HCT116 (cell line): ENCODE results near the gene MALRD1. TPM values are rescaled to one million over a fixed set of nuclear protein-coding genes. Genes with fewer than 3 reads are reported as not detected.

Experiments
- ATAC-seq: fragments of 200-7000 bp; cut with Tn5 transposase; 2 replicates; pipeline ENCODE4 v1.9.1; 2020; ENCODE audit warnings: mild to moderate bottlenecking, moderate library complexity
- BruUV-seq: library from RNA; stranded (reverse); fragments of 400-500 nt; replicated peaks from 2 replicates; lab custom pipeline; 2021; lab: Mats Ljungman, UMichigan
- CTCF ChIA-PET: fragments of 300-600 bp; sonication (Branson Sonifier 250); formaldehyde crosslinking; loops from one replicate; lab custom pipeline; 2021; ENCODE audit warnings: antibody characterized with exemption; lab: Charles Lee
- POLR2A ChIA-PET: fragments of 300-600, 350-600 bp; sonication (Branson Sonifier 250); formaldehyde crosslinking; loops from one replicate; lab custom pipeline; 2021; ENCODE audit warnings: antibody characterized with exemption; lab: Charles Lee
- RAD21 ChIA-PET, 2 experiments: fragments of 300-600 bp; sonication (Branson Sonifier 250); formaldehyde crosslinking; loops; one replicate each; lab custom pipeline; 2023; ENCODE audit warnings: low total read pairs in 2 of 2; ENCODE audit not compliant: uncharacterized antibody in 2 of 2, unreplicated experiment in 2 of 2, low non-redundant PET in 1 of 2; lab: Charles Lee
- DNase-seq: peaks from one replicate; pipeline ENCODE4 v3.0.0-alpha.2; 2010; ENCODE audit warnings: low read depth, low spot score
- H2AFZ ChIP-seq: fragments of 200-600 bp; shearing (Covaris generic), sonication (generic); 2 replicates; pipeline ENCODE4 v1.6.1; 2017; ENCODE audit warnings: low read depth, mixed run types, mixed read lengths, antibody characterized with exemption, low read length; ENCODE audit not compliant: poor library complexity, severe bottlenecking
- H3K27ac ChIP-seq: 2 replicates; pipeline ENCODE4 v1.5.1; 2012; ENCODE audit warnings: low read depth, low read length
- H3K27me3 ChIP-seq: fragments of 200-600 bp; sonication (generic); 2 replicates; pipeline ENCODE4 v1.6.1; 2016; ENCODE audit warnings: mixed run types, low read length, mixed read lengths; ENCODE audit not compliant: insufficient read depth
- H3K36me3 ChIP-seq, 2 experiments: fragments of 200-500 bp in 1 of 2; fragments of 200-600 bp in 1 of 2; sonication (Bioruptor generic) in 1 of 2; sonication (generic) in 1 of 2; 2 replicates each; pipeline versions ENCODE4 v1.5.1 to v1.6.1; 2014 to 2016; ENCODE audit warnings: low read length in 2 of 2, inconsistent platforms in 1 of 2, mixed read lengths in 1 of 2, mixed run types in 1 of 2; ENCODE audit not compliant: insufficient read depth in 2 of 2, control insufficient read depth in 1 of 2
- H3K4me1 ChIP-seq, 2 experiments: fragments of 200-600 bp in 1 of 2; sonication (generic) in 1 of 2; 2 replicates each; pipeline versions ENCODE4 v1.5.1 to v1.6.1; 2012 to 2017; ENCODE audit warnings: low read length in 2 of 2, inconsistent platforms in 1 of 2, mild to moderate bottlenecking in 1 of 2, mixed read lengths in 1 of 2, mixed run types in 1 of 2, moderate library complexity in 1 of 2; ENCODE audit not compliant: insufficient read depth in 2 of 2, control insufficient read depth in 1 of 2
- H3K4me2 ChIP-seq: fragments of 200-600 bp; sonication (generic); 2 replicates; pipeline ENCODE4 v1.6.1; 2017; ENCODE audit warnings: mixed run types, low read length, mixed read lengths
- H3K4me3 ChIP-seq, 2 experiments: fragments of 200-600 bp in 1 of 2; sonication (generic) in 1 of 2; replicated peaks in 1 of 2; 2 replicates each; pipeline ENCODE4 v1.5.1; 2011 to 2016; ENCODE audit warnings: low read length in 2 of 2, control low read depth in 1 of 2, low read depth in 1 of 2, mild to moderate bottlenecking in 1 of 2, mixed read lengths in 1 of 2, mixed run types in 1 of 2
- H3K79me2 ChIP-seq: fragments of 200-600 bp; sonication (generic); 2 replicates; pipeline ENCODE4 v1.6.1; 2017; ENCODE audit warnings: mild to moderate bottlenecking, mixed run types, low read length, moderate library complexity, mixed read lengths; ENCODE audit not compliant: insufficient read depth
- H3K9ac ChIP-seq: fragments of 200-600 bp; sonication (generic); 2 replicates; pipeline ENCODE4 v1.6.1; 2016; ENCODE audit warnings: low read length, mixed read lengths
- H3K9me2 ChIP-seq: fragments of 200-600 bp; sonication (generic), shearing (Covaris generic); 2 replicates; pipeline ENCODE4 v1.6.1; 2017; ENCODE audit warnings: mixed run types, mild to moderate bottlenecking, moderate library complexity; ENCODE audit not compliant: insufficient read depth
- H3K9me3 ChIP-seq, 2 experiments: fragments of 200-500 bp in 1 of 2; fragments of 200-600 bp in 1 of 2; sonication (Bioruptor generic) in 1 of 2; sonication (generic) in 1 of 2; 2 replicates each; pipeline ENCODE4 v1.6.1; 2014 to 2017; ENCODE audit warnings: low read length in 2 of 2, mixed read lengths in 2 of 2, inconsistent platforms in 1 of 2, low read depth in 1 of 2, mild to moderate bottlenecking in 1 of 2, mixed run types in 1 of 2, moderate library complexity in 1 of 2; ENCODE audit not compliant: control insufficient read depth in 1 of 2, insufficient read depth in 1 of 2
- H4K20me1 ChIP-seq: fragments of 200-600 bp; sonication (generic), shearing (Covaris generic); 2 replicates; pipeline ENCODE4 v1.6.1; 2017; ENCODE audit warnings: mixed run types, mild to moderate bottlenecking, moderate library complexity; ENCODE audit not compliant: insufficient read depth
- CBX3 ChIP-seq: IDR thresholded peaks from 2 replicates; pipeline ENCODE4 v1.6.1; 2012; ENCODE audit warnings: low read depth
- CEBPB ChIP-seq: IDR thresholded peaks from 2 replicates; pipeline ENCODE4 v1.6.1; 2012; ENCODE audit warnings: low read depth
- EGR1 ChIP-seq: IDR thresholded peaks from 2 replicates; pipeline ENCODE4 v1.6.1; 2012; ENCODE audit warnings: low read depth
- ELF1 ChIP-seq: IDR thresholded peaks from 2 replicates; pipeline ENCODE4 v1.6.1; 2012; ENCODE audit warnings: low read depth, borderline replicate concordance
- EZH2phosphoT487 ChIP-seq: fragments of 200-600 bp; IDR thresholded peaks from 2 replicates; pipeline ENCODE4 v1.6.1; 2018; ENCODE audit warnings: antibody characterized with exemption, borderline replicate concordance
- FOSL1 ChIP-seq: IDR thresholded peaks from 2 replicates; pipeline ENCODE4 v1.6.1; 2012; ENCODE audit warnings: low read depth
- JUND ChIP-seq: IDR thresholded peaks from 2 replicates; pipeline ENCODE4 v1.6.1; 2012
- POLR2A ChIP-seq: IDR thresholded peaks from 2 replicates; pipeline ENCODE4 v1.7.0; 2011; ENCODE audit warnings: borderline replicate concordance; ENCODE audit not compliant: insufficient read depth, insufficient read length; ENCODE audit errors: extremely low read depth
- POLR2AphosphoS5 ChIP-seq: IDR thresholded peaks from 2 replicates; pipeline ENCODE4 v1.6.1; 2011; ENCODE audit warnings: mild to moderate bottlenecking, low read depth, low read length, moderate library complexity
- SIN3A ChIP-seq: IDR thresholded peaks from 2 replicates; pipeline ENCODE4 v1.6.1; 2012; ENCODE audit warnings: low read depth
- SP1 ChIP-seq: IDR thresholded peaks from 2 replicates; pipeline ENCODE4 v1.6.1; 2012; ENCODE audit warnings: low read depth
- SRF ChIP-seq: IDR thresholded peaks from 2 replicates; pipeline ENCODE4 v1.6.1; 2012; ENCODE audit warnings: low read depth
- TCF7L2 ChIP-seq: IDR thresholded peaks from 2 replicates; pipeline ENCODE4 v1.7.0; 2011; ENCODE audit warnings: borderline replicate concordance, inconsistent platforms; ENCODE audit not compliant: insufficient read depth, insufficient read length; ENCODE audit errors: extremely low read depth
- ZFX ChIP-seq: fragments of 450-650 bp; IDR thresholded peaks from 2 replicates; pipeline ENCODE4 v1.6.1; 2017
- ZNF274 ChIP-seq: fragments of 200-500 bp; sonication (Bioruptor generic); IDR thresholded peaks from 2 replicates; pipeline ENCODE4 v1.6.1; 2014; ENCODE audit warnings: mild to moderate bottlenecking, low read depth, low read length, inconsistent platforms
- intact Hi-C: fragments of 100-400 bp; cut with micrococcal nuclease; formaldehyde crosslinking; loops from 2 replicates; pipeline ENCODE4 v1.10.0; 2022
- total RNA-seq: library from RNA; stranded (reverse); gene quantifications from one replicate; pipeline ENCODE4 v1.2.1, GENCODE V29; 2021; ENCODE audit not compliant: unreplicated experiment
- TF ChIP-seq, protein P1 (sequence below), 3 experiments: fragments of 200-600 bp in 1 of 3; sonication (generic) in 1 of 3; IDR thresholded peaks in 2 of 3; conservative IDR thresholded peaks in 1 of 3; 2 replicates each; pipeline ENCODE4 v1.5.1; 2012 to 2017; ENCODE audit warnings: low read depth in 2 of 3, low read length in 2 of 3, antibody characterized with exemption in 1 of 3, borderline replicate concordance in 1 of 3, control low read depth in 1 of 3, mild to moderate bottlenecking in 1 of 3, mixed read lengths in 1 of 3, mixed run types in 1 of 3, moderate library complexity in 1 of 3; ENCODE audit not compliant: insufficient read depth in 1 of 3
- TF ChIP-seq, protein P2 (sequence below): IDR thresholded peaks from 2 replicates; pipeline ENCODE4 v1.6.1; 2012
- TF ChIP-seq, protein P3 (sequence below): IDR thresholded peaks from 2 replicates; pipeline ENCODE4 v1.6.1; 2011; ENCODE audit warnings: mild to moderate bottlenecking, low read length, moderate library complexity; ENCODE audit not compliant: insufficient replicate concordance; ENCODE audit errors: extremely low read depth

The MALRD1 gene
- total RNA-seq, 1 experiment from 2014 or later: not detected

DNA sequence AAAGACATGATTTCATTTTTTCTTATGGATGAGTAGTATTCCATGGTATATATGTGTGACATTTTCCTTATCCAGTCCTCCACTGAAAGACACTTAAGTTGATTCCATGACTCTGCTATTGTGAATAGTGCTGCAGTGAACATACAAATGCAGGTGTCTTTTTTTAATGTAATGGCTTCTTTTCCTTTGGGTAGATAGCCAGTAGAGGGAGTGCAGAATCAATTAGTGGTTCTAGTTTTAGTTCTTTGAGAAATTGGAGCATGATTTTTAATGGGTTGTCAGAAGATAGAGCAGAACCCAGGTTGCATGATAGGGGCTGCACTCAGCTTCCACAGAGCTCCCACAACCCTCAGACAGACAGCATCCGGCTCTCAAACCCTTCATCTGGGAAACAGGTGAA, 614.7 kb downstream of the MALRD1 start (continued):
- TF ChIP-seq, protein P1, sequence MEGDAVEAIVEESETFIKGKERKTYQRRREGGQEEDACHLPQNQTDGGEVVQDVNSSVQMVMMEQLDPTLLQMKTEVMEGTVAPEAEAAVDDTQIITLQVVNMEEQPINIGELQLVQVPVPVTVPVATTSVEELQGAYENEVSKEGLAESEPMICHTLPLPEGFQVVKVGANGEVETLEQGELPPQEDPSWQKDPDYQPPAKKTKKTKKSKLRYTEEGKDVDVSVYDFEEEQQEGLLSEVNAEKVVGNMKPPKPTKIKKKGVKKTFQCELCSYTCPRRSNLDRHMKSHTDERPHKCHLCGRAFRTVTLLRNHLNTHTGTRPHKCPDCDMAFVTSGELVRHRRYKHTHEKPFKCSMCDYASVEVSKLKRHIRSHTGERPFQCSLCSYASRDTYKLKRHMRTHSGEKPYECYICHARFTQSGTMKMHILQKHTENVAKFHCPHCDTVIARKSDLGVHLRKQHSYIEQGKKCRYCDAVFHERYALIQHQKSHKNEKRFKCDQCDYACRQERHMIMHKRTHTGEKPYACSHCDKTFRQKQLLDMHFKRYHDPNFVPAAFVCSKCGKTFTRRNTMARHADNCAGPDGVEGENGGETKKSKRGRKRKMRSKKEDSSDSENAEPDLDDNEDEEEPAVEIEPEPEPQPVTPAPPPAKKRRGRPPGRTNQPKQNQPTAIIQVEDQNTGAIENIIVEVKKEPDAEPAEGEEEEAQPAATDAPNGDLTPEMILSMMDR (IDR thresholded peaks at IDR 0.05 in 2 of 3, conservative IDR thresholded peaks at IDR 0.05 in 1 of 3; ENCODE audit: borderline replicate concordance in 1 of 3, insufficient read depth in 1 of 3, low read depth in 2 of 3, low read length in 2 of 3): no peak

DNA sequence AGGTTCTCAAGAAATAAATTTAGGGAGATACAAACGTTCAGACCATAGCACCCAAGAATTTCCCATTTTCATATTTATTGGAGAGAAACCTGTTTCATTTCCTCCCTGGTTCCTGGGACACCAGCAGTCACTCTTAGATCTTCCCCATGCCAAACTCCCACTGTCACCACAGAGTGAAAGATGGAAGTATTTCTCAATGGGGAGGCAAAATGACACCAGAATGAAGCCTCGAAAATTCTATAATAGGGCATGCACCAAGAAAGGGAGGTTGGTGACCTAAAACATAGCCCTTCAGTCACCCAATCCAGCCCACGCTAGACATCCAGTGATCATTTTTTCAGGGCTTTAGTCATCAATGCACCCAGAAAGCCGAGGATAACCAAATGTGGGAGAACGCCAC, 619.5 kb downstream of the MALRD1 start:
- no peaks in the 10 kb centered on the region for H3K79me2 ChIP-seq
- H3K27ac ChIP-seq: no peak overlapping the region
- TF ChIP-seq, protein P2, sequence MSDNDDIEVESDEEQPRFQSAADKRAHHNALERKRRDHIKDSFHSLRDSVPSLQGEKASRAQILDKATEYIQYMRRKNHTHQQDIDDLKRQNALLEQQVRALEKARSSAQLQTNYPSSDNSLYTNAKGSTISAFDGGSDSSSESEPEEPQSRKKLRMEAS: no peak
- TF ChIP-seq CEBPB (no peak), CBX3 (no peak), EGR1 (no peak), JUND (no peak), ZNF274 (no peak), FOSL1 (no peak), SIN3A (no peak), SP1 (no peak), POLR2A (no peak), ZFX (no peak), ELF1 (no peak), POLR2AphosphoS5 (no peak), EZH2phosphoT487 (no peak), SRF (no peak), TCF7L2 (no peak)
- TF ChIP-seq, protein P3, sequence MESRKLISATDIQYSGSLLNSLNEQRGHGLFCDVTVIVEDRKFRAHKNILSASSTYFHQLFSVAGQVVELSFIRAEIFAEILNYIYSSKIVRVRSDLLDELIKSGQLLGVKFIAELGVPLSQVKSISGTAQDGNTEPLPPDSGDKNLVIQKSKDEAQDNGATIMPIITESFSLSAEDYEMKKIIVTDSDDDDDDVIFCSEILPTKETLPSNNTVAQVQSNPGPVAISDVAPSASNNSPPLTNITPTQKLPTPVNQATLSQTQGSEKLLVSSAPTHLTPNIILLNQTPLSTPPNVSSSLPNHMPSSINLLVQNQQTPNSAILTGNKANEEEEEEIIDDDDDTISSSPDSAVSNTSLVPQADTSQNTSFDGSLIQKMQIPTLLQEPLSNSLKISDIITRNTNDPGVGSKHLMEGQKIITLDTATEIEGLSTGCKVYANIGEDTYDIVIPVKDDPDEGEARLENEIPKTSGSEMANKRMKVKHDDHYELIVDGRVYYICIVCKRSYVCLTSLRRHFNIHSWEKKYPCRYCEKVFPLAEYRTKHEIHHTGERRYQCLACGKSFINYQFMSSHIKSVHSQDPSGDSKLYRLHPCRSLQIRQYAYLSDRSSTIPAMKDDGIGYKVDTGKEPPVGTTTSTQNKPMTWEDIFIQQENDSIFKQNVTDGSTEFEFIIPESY: no peak
- ATAC-seq (no peak), DNase-seq (no peak)
- RAD21 ChIA-PET: no interaction called here
- H3K4me2 ChIP-seq: no peak overlapping the region
- POLR2A ChIA-PET: no interaction called here
- no peak overlapping the region for H2AFZ ChIP-seq
- H3K4me1 ChIP-seq: no peaks in the 10 kb centered on the region
- CTCF ChIA-PET: no interaction called here
- H3K9me3 ChIP-seq: peaks cover 9 to 15% of the 10 kb centered on the region in 2 experiments; a peak in 2 of 4 replicates
- no TSS peak for BruUV-seq
- no peak overlapping the region for H3K9ac ChIP-seq
- no peaks in the 10 kb centered on the region for H4K20me1 ChIP-seq
- H3K9me2 ChIP-seq: no peaks in the 10 kb centered on the region
- no peaks in the 10 kb centered on the region for H3K27me3 ChIP-seq
- H3K36me3 ChIP-seq: no peaks in the 10 kb centered on the region
- intact Hi-C loops: no loop called here
- no peak overlapping the region for H3K4me3 ChIP-seq
